Ishikawa (cell line): Measurements from ENCODE around the gene MALRD1.

ENCODE experiments used
- CEBPB ChIP-seq: IDR thresholded peaks from 2 replicates; pipeline ENCODE4 v1.6.1; 2012
- CREB1 ChIP-seq: IDR thresholded peaks from 2 replicates; pipeline ENCODE4 v1.6.1; 2012; ENCODE audit warnings: low read depth
- EGR1 ChIP-seq: IDR thresholded peaks from 2 replicates; pipeline ENCODE4 v1.6.1; 2012
- EP300 ChIP-seq: IDR thresholded peaks from 2 replicates; pipeline ENCODE4 v1.6.1; 2012; ENCODE audit warnings: borderline replicate concordance
- MAX ChIP-seq: IDR thresholded peaks from 2 replicates; pipeline ENCODE4 v1.6.1; 2012
- NFIC ChIP-seq: IDR thresholded peaks from 2 replicates; pipeline ENCODE4 v1.6.1; 2012
- RAD21 ChIP-seq: IDR thresholded peaks from 2 replicates; pipeline ENCODE4 v1.6.1; 2012; ENCODE audit warnings: low read depth
- REST ChIP-seq: IDR thresholded peaks from 2 replicates; pipeline ENCODE4 v1.6.1; 2012; ENCODE audit warnings: low read depth, mild to moderate bottlenecking
- TAF1 ChIP-seq: IDR thresholded peaks from 2 replicates; pipeline ENCODE4 v1.6.1; 2012; ENCODE audit warnings: low read depth, mild to moderate bottlenecking
- TCF12 ChIP-seq: IDR thresholded peaks from 2 replicates; pipeline ENCODE4 v1.6.1; 2012; ENCODE audit warnings: low read depth
- TEAD4 ChIP-seq: IDR thresholded peaks from 2 replicates; pipeline ENCODE4 v1.6.1; 2012
- USF1 ChIP-seq: IDR thresholded peaks from 2 replicates; pipeline ENCODE4 v1.6.1; 2012
- YY1 ChIP-seq: IDR thresholded peaks from 2 replicates; pipeline ENCODE4 v1.6.1; 2012; ENCODE audit warnings: low read depth
- ZBTB7A ChIP-seq: IDR thresholded peaks from 2 replicates; pipeline ENCODE4 v1.6.1; 2012; ENCODE audit warnings: low read depth

- TF ChIP-seq MAX (no peak), NFIC (no peak), REST (no peak), ZBTB7A (no peak), TAF1 (no peak), TCF12 (no peak), EP300 (no peak), RAD21 (no peak), YY1 (no peak), TEAD4 (no peak), CREB1 (no peak), USF1 (no peak), CEBPB (no peak), EGR1 (no peak)
Measured at GRCh38 chr10:19745672-19746071, 697.1 kb downstream of the MALRD1 start.
